B cell (primary cell): ENCODE data around the gene PPP6R2. TPM values are rescaled to one million over a fixed set of nuclear protein-coding genes. Genes with fewer than 3 reads are reported as not detected.

Experiments
- ATAC-seq: fragments of 200-7000 bp; cut with Tn5 transposase; one replicate; pipeline ENCODE4 v1.10.0; 2021; ENCODE audit warnings: low read depth, mild to moderate bottlenecking, moderate number of reproducible peaks, moderate library complexity
- CTCF ChIA-PET: fragments of 350-600 bp; sonication (Branson Sonifier 250); formaldehyde crosslinking; loops from one replicate; lab custom pipeline; 2021; ENCODE audit warnings: antibody characterized with exemption, inconsistent platforms; lab: Charles Lee
- POLR2A ChIA-PET: fragments of 350-600 bp; sonication (Branson Sonifier 250); formaldehyde crosslinking; loops from one replicate; lab custom pipeline; 2021; ENCODE audit warnings: antibody characterized with exemption; lab: Charles Lee
- DNase-seq: peaks from one replicate; pipeline ENCODE4 v3.0.0; 2013
- H2AFZ ChIP-seq: 2 replicates; pipeline ENCODE4 v1.6.1; 2012; ENCODE audit warnings: mild to moderate bottlenecking, low read depth, low read length; ENCODE audit not compliant: insufficient read depth, poor library complexity, severe bottlenecking
- H3K27ac ChIP-seq, 2 donors: 1 replicate in 1 of 2; 2 replicates in 1 of 2; pipeline ENCODE4 v1.5.1; 2012 to 2013; ENCODE audit warnings: low read length in 2 of 2, mild to moderate bottlenecking in 2 of 2, moderate library complexity in 1 of 2
- H3K27me3 ChIP-seq, 4 experiments: fragments of 200-600 bp in 1 of 4; sonication (generic) in 1 of 4; replicated peaks in 1 of 4; 1 replicate in 2 of 4; 2 replicates in 2 of 4; pipeline versions ENCODE4 v1.6.1 to v1.7.0; 2013 to 2016; ENCODE audit warnings: low read length in 3 of 4, mild to moderate bottlenecking in 2 of 4, mixed read lengths in 1 of 4, moderate library complexity in 1 of 4; ENCODE audit not compliant: insufficient read depth in 4 of 4, control insufficient read depth in 3 of 4; ENCODE audit errors: control extremely low read depth in 1 of 4
- H3K36me3 ChIP-seq, 2 experiments: replicated peaks in 1 of 2; 1 replicate in 1 of 2; 2 replicates in 1 of 2; pipeline versions ENCODE4 v1.6.1 to v1.7.1; 2013; ENCODE audit warnings: low read length in 1 of 2; ENCODE audit not compliant: insufficient read depth in 2 of 2, control insufficient read depth in 1 of 2; ENCODE audit errors: control extremely low read depth in 1 of 2, extremely low read depth in 1 of 2
- H3K4me1 ChIP-seq, 2 donors: fragments of 200-600 bp in 1 of 2; sonication (generic) in 1 of 2; 1 replicate in 1 of 2; 2 replicates in 1 of 2; pipeline versions ENCODE4 v1.5.1 to v1.6.1; 2013 to 2017; ENCODE audit warnings: low read length in 2 of 2; ENCODE audit not compliant: control insufficient read depth in 2 of 2, insufficient read depth in 2 of 2
- H3K4me2 ChIP-seq: replicated peaks from 2 replicates; pipeline ENCODE3; 2012; ENCODE audit warnings: mild to moderate bottlenecking, low read depth, low read length; ENCODE audit not compliant: poor library complexity, severe bottlenecking
- H3K4me3 ChIP-seq, 5 experiments: fragments of 200-600 bp in 1 of 5; sonication (generic) in 1 of 5; 1 replicate in 3 of 5; 2 replicates in 2 of 5; pipeline versions ENCODE4 v1.5.1 to v1.7.0; 2011 to 2016; ENCODE audit warnings: low read length in 4 of 5, mild to moderate bottlenecking in 4 of 5, low read depth in 2 of 5, control low read depth in 1 of 5, moderate library complexity in 1 of 5; ENCODE audit not compliant: insufficient read depth in 1 of 5; ENCODE audit errors: control extremely low read depth in 1 of 5, extremely low read depth in 1 of 5
- H3K79me2 ChIP-seq: fragments of 200-600 bp; sonication (generic); one replicate; pipeline ENCODE4 v1.6.0; 2016; ENCODE audit warnings: low read length; ENCODE audit not compliant: control insufficient read depth, insufficient read depth
- H3K9ac ChIP-seq: fragments of 200-600 bp; sonication (generic); 2 replicates; pipeline ENCODE4 v1.6.1; 2017; ENCODE audit warnings: mild to moderate bottlenecking, low read length, moderate library complexity
- H3K9me3 ChIP-seq, 3 donors: one replicate each; pipeline versions ENCODE4 v1.6.1 to v1.7.1; 2013; ENCODE audit warnings: low read length in 2 of 3; ENCODE audit not compliant: control insufficient read depth in 2 of 3, insufficient read depth in 1 of 3; ENCODE audit errors: control extremely low read depth in 1 of 3
- H4K20me1 ChIP-seq: 2 replicates; pipeline ENCODE4 v1.6.0; 2012; ENCODE audit warnings: mild to moderate bottlenecking, low read length; ENCODE audit not compliant: insufficient read depth, control insufficient read depth, poor library complexity, severe bottlenecking
- H3K27ac Mint-ChIP-seq: one replicate; pipeline ENCODE4 v1.8.0; 2021; ENCODE audit warnings: mixed read lengths
- H3K27me3 Mint-ChIP-seq: one replicate; pipeline ENCODE4 v1.8.0; 2021; ENCODE audit warnings: mixed read lengths
- H3K4me1 Mint-ChIP-seq: one replicate; pipeline ENCODE4 v1.8.0; 2021; ENCODE audit warnings: mixed read lengths
- H3K4me3 Mint-ChIP-seq: one replicate; pipeline ENCODE4 v1.8.0; 2021; ENCODE audit warnings: mixed read lengths
- H3K9me3 Mint-ChIP-seq: one replicate; pipeline ENCODE4 v1.8.0; 2022; ENCODE audit warnings: mixed read lengths; ENCODE audit not compliant: insufficient read depth
- EZH2 ChIP-seq: IDR thresholded peaks from 2 replicates; pipeline ENCODE4 v1.6.1; 2012; ENCODE audit warnings: borderline replicate concordance, low read depth, mild to moderate bottlenecking, moderate library complexity, low read length; ENCODE audit not compliant: insufficient read depth, poor library complexity, severe bottlenecking
- WGBS: methylation state at CpG from one replicate; pipeline ENCODE4 v1.1.5; 2013; ENCODE audit warnings: missing lambda C conversion rate; ENCODE audit not compliant: insufficient coverage; 5-methylcytosine and 5-hydroxymethylcytosine counted together
- intact Hi-C: fragments of 100-400 bp; cut with micrococcal nuclease; formaldehyde crosslinking; loops from one replicate; pipeline ENCODE4 v1.10.0; 2022
- polyA plus RNA-seq: library from polyadenylated mRNA; depleted of rRNA; stranded (reverse); fragments of >200 nt; gene quantifications from 2 replicates; pipeline ENCODE4 v1.2.3, GENCODE V29; 2012
- total RNA-seq, 2 donors: library from RNA; stranded (reverse); fragments of 120-200 nt in 1 of 2; gene quantifications; 1 replicate in 1 of 2; 2 replicates in 1 of 2; pipeline versions ENCODE4 v1.2.3 to v1.2.4, GENCODE V29; 2013 to 2022
- TF ChIP-seq, protein P1 (sequence below): fragments of 200-600 bp; IDR thresholded peaks from one replicate; pipeline ENCODE4 v1.8.0; 2022; ENCODE audit warnings: antibody characterized with exemption, mild to moderate bottlenecking

The PPP6R2 gene
- total and polyA plus RNA-seq, 2 donors (not counting 1 experiment from before 2014, with no cell fraction given): 91.4 to 98.7 TPM

DNA sequence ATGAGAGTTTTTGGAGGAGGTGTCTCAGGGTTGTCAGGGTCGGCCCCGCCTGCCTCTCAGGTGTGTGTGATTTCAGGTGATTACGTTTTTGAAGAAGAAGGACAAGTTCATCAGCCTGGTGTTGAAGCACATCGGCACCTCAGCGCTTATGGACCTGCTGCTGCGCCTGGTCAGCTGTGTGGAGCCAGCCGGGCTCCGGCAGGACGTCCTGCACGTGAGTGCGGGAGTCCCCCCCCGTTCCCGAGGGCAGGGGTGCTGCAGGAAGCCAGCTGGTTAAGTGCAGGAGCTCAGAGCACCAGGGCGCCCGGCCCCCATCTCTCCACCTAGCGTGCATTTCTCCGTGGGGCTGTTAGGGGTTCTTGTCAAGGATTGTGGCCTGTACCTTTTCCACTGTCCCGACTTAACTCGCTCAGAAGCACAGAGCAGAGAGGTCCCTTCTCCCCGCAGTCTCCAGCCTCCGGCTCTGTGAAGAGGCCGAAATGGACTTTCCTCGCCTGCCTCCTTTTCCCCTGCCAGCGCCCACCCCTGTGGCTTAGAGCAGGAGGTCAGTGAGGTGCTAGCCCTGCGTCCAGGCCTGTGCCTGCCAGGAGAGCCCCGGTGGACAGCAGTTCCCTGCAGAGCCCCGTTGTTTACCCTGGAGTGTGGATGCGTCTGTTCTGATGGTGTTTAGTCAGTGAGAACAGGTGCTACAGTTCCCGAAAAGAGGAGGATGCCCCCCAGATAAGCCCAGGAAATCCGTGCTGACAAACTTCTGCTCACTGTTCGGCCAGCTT, 71.5 kb downstream of the PPP6R2 start:
- Mint-ChIP-seq H3K27ac (no peak overlapping the region), H3K27me3 (no peaks in the 10 kb centered on the region), H3K4me3 (no peak overlapping the region), H3K4me1 (no peaks in the 10 kb centered on the region), H3K9me3 (no peaks in the 10 kb centered on the region)
- Histone ChIP-seq H2AFZ (no peak overlapping the region), H3K4me3 (no peak overlapping the region), H3K27me3 (no peaks in the 10 kb centered on the region), H3K4me1 (no peaks in the 10 kb centered on the region), H3K9ac (no peak overlapping the region), H4K20me1 (no peaks in the 10 kb centered on the region), H3K4me2 (no peak overlapping the region), H3K27ac (no peak overlapping the region), H3K79me2 (peaks cover 7% of the 10 kb centered on the region), H3K36me3 (peaks cover 6 to 60% of the 10 kb centered on the region in 2 experiments), H3K9me3 (no peaks in the 10 kb centered on the region)
- DNase-seq (no peak), ATAC-seq (no peak)
- intact Hi-C loops: no loop called here
- 98% methylated on average over 31 of the region's 31 CpGs for WGBS
- no peak for TF ChIP-seq EZH2
- TF ChIP-seq, protein P1, sequence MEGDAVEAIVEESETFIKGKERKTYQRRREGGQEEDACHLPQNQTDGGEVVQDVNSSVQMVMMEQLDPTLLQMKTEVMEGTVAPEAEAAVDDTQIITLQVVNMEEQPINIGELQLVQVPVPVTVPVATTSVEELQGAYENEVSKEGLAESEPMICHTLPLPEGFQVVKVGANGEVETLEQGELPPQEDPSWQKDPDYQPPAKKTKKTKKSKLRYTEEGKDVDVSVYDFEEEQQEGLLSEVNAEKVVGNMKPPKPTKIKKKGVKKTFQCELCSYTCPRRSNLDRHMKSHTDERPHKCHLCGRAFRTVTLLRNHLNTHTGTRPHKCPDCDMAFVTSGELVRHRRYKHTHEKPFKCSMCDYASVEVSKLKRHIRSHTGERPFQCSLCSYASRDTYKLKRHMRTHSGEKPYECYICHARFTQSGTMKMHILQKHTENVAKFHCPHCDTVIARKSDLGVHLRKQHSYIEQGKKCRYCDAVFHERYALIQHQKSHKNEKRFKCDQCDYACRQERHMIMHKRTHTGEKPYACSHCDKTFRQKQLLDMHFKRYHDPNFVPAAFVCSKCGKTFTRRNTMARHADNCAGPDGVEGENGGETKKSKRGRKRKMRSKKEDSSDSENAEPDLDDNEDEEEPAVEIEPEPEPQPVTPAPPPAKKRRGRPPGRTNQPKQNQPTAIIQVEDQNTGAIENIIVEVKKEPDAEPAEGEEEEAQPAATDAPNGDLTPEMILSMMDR: no peak
- ChIA-PET POLR2A (no interaction called here), CTCF (interaction anchor here (0.6 to 0.7 kb wide), 2 partner anchors 83 to 84 kb away, joined by 3 read pairs; no protein-coding TSS in a partner anchor)

- Histone ChIP-seq H3K27ac (no peak overlapping the region), H3K4me1 (no peaks in the 10 kb centered on the region), H4K20me1 (no peaks in the 10 kb centered on the region), H3K9me3 (no peaks in the 10 kb centered on the region), H3K79me2 (peaks cover 10% of the 10 kb centered on the region), H2AFZ (no peak overlapping the region), H3K36me3 (peaks cover 6 to 62% of the 10 kb centered on the region in 2 experiments), H3K27me3 (no peaks in the 10 kb centered on the region), H3K4me2 (no peak overlapping the region), H3K4me3 (no peak overlapping the region), H3K9ac (no peak overlapping the region)
- Mint-ChIP-seq H3K9me3 (no peaks in the 10 kb centered on the region), H3K27me3 (no peaks in the 10 kb centered on the region), H3K4me3 (no peak overlapping the region), H3K27ac (no peak overlapping the region), H3K4me1 (no peaks in the 10 kb centered on the region)
- peak; percentile 3 for DNase-seq
- intact Hi-C loops: no loop called here
- TF ChIP-seq, protein P1: no peak
- no peak for TF ChIP-seq EZH2
- ATAC-seq: no peak
- 94% methylated on average over 12 of the region's 12 CpGs for WGBS
- CTCF ChIA-PET: interaction anchor here (0.6 to 0.7 kb wide), 2 partner anchors 82 to 84 kb away, joined by 3 read pairs; no protein-coding TSS in a partner anchor
- POLR2A ChIA-PET: no interaction called here
Measured at GRCh38 chr22:50415426-50415825, 72.3 kb downstream of the PPP6R2 start.
